DOHH2 (cell line): ENCODE data around the gene POLR2I.
A peak's percentile ranks its signal among the peaks of the same experiment; 100 is the strongest.

Experiments
- H3F3A ChIP-seq: fragments of 200-600 bp; sonication (generic), shearing (Covaris generic); 2 replicates; pipeline ENCODE4 v1.6.0; 2016; ENCODE audit warnings: antibody characterized with exemption, mild to moderate bottlenecking; ENCODE audit not compliant: control insufficient read depth, insufficient read depth
- H3K27ac ChIP-seq: fragments of 200-600 bp; sonication (generic); 2 replicates; pipeline ENCODE4 v1.5.1; 2014; ENCODE audit warnings: low read depth, mild to moderate bottlenecking, low read length, moderate library complexity
- H3K27me3 ChIP-seq: fragments of 200-600 bp; sonication (generic); 2 replicates; pipeline ENCODE4 v1.6.1; 2014; ENCODE audit warnings: mild to moderate bottlenecking, low read length, mixed read lengths; ENCODE audit not compliant: control insufficient read depth
- H3K36me3 ChIP-seq: fragments of 200-600 bp; sonication (generic); 2 replicates; pipeline ENCODE4 v1.6.1; 2014; ENCODE audit warnings: mild to moderate bottlenecking, low read length, moderate library complexity, mixed read lengths; ENCODE audit not compliant: control insufficient read depth
- H3K4me1 ChIP-seq: fragments of 200-600 bp; sonication (generic); 2 replicates; pipeline ENCODE4 v1.6.1; 2014; ENCODE audit warnings: mild to moderate bottlenecking, low read length, mixed read lengths; ENCODE audit not compliant: control insufficient read depth
- H3K4me2 ChIP-seq: fragments of 200-600 bp; sonication (generic); 2 replicates; pipeline ENCODE4 v1.6.0; 2014; ENCODE audit warnings: mild to moderate bottlenecking, low read length, moderate library complexity
- H3K4me3 ChIP-seq: fragments of 200-600 bp; sonication (generic); 2 replicates; pipeline ENCODE4 v1.5.1; 2014; ENCODE audit warnings: mild to moderate bottlenecking, low read length, mixed read lengths
- H3K79me2 ChIP-seq: fragments of 200-600 bp; sonication (generic); 2 replicates; pipeline ENCODE4 v1.6.1; 2014; ENCODE audit warnings: mild to moderate bottlenecking, low read length, mixed read lengths; ENCODE audit not compliant: control insufficient read depth
- H3K9me2 ChIP-seq: fragments of 200-600 bp; sonication (generic); replicated peaks from 2 replicates; pipeline ENCODE4 v1.6.1; 2014; ENCODE audit warnings: mild to moderate bottlenecking, low read length, mixed read lengths; ENCODE audit not compliant: control insufficient read depth
- H3K9me3 ChIP-seq: fragments of 200-600 bp; sonication (generic); 2 replicates; pipeline ENCODE4 v1.6.1; 2014; ENCODE audit warnings: antibody characterized with exemption, low read length, mixed read lengths; ENCODE audit not compliant: control insufficient read depth, insufficient read depth
- H4K20me1 ChIP-seq: fragments of 200-600 bp; sonication (generic); 2 replicates; pipeline ENCODE4 v1.6.0; 2014; ENCODE audit warnings: low read depth, mild to moderate bottlenecking, antibody characterized with exemption, low read length, moderate library complexity; ENCODE audit not compliant: control insufficient read depth, insufficient read depth
- CTCF ChIP-seq: fragments of 200-600 bp; sonication (generic); IDR thresholded peaks from one replicate; pipeline ENCODE4 v1.5.1; 2014; ENCODE audit warnings: antibody characterized with exemption, mild to moderate bottlenecking, low read depth, low read length; ENCODE audit not compliant: poor library complexity, severe bottlenecking
- EZH2phosphoT487 ChIP-seq: fragments of 200-600 bp; sonication (generic); IDR thresholded peaks from 2 replicates; pipeline ENCODE4 v1.6.1; 2017; ENCODE audit warnings: borderline replicate concordance, mild to moderate bottlenecking, antibody characterized with exemption, low read length, moderate library complexity, mixed read lengths

POLR2I gene

GRCh38 chr19:36115453-36116343 lies 1.0 kb upstream of the POLR2I start, which contains the start of gene TBCB:
Gene TBCB, plus strand, starts transcription at chr19:36115468. Its CDS starts 93 bp downstream, at chr19:36115561.
- Histone ChIP-seq H3K9me3 (no peaks in the 10 kb centered on the region), H3F3A (no peaks in the 10 kb centered on the region), H3K27me3 (no peaks in the 10 kb centered on the region), H3K36me3 (peaks cover 51% of the 10 kb centered on the region), H3K4me3 (peak within 1 kb of the TSS; percentile 99), H4K20me1 (peaks cover 6% of the 10 kb centered on the region; the same call in 1 of the 2 replicates), H3K79me2 (peaks cover 38% of the 10 kb centered on the region), H3K9me2 (no peaks in the 10 kb centered on the region), H3K4me1 (peaks cover 29% of the 10 kb centered on the region), H3K4me2 (peak within 1 kb of the TSS; percentile 79), H3K27ac (peak within 1 kb of the TSS; percentile 69)
- TF ChIP-seq CTCF = no peak
- no peak for TF ChIP-seq EZH2phosphoT487

GRCh38 chr19:36113894-36114720 lies 568 bp downstream of the POLR2I start:
- no peaks in the 10 kb centered on the region for H3F3A ChIP-seq
- H3K9me2 ChIP-seq = no peaks in the 10 kb centered on the region
- H3K4me1 ChIP-seq = peaks cover 29% of the 10 kb centered on the region
- H3K36me3 ChIP-seq = peaks cover 47% of the 10 kb centered on the region
- peak overlapping the region; percentile 69 for H3K27ac ChIP-seq
- H3K4me3 ChIP-seq = peak overlapping the region; percentile 99
- no peaks in the 10 kb centered on the region for H3K27me3 ChIP-seq
- H3K79me2 ChIP-seq = peaks cover 38% of the 10 kb centered on the region
- H3K9me3 ChIP-seq = no peaks in the 10 kb centered on the region
- peaks cover 6% of the 10 kb centered on the region; the same call in 1 of the 2 replicates for H4K20me1 ChIP-seq
- peak overlapping the region; percentile 79 for H3K4me2 ChIP-seq
- TF ChIP-seq EZH2phosphoT487 = no peak
- TF ChIP-seq CTCF = no peak

- Histone ChIP-seq H3K4me3 (peak overlapping the region; percentile 99), H3K27me3 (no peaks in the 10 kb centered on the region), H3K27ac (no peak overlapping the region), H3F3A (no peaks in the 10 kb centered on the region), H3K79me2 (peaks cover 38% of the 10 kb centered on the region), H3K4me2 (peak overlapping the region; percentile 79), H4K20me1 (peaks cover 6% of the 10 kb centered on the region; the same call in 1 of the 2 replicates), H3K9me3 (no peaks in the 10 kb centered on the region), H3K4me1 (peaks cover 29% of the 10 kb centered on the region), H3K36me3 (peaks cover 43% of the 10 kb centered on the region), H3K9me2 (no peaks in the 10 kb centered on the region)
- TF ChIP-seq EZH2phosphoT487 = no peak
- peak; percentile 1 for TF ChIP-seq CTCF
Observed at GRCh38 chr19:36113425-36113824, 1.2 kb downstream of the POLR2I start.
